Activated CD8-positive, alpha-beta T cell treated with anti-CD3 and anti-CD28 coated beads for 36 hours (primary cell): Measurements from ENCODE around the gene CSNK1A1. TPM values are rescaled to one million over a fixed set of nuclear protein-coding genes. Genes with fewer than 3 reads are reported as not detected.

Experiments used
- ATAC-seq: fragments of 200-7000 bp; cut with Tn5 transposase; one replicate; pipeline ENCODE4 v1.10.0; 2021; ENCODE audit warnings: mild to moderate bottlenecking, moderate library complexity
- CTCF ChIA-PET: fragments of 350-600 bp; sonication (Branson Sonifier 250); formaldehyde crosslinking; loops from one replicate; lab custom pipeline; 2021; ENCODE audit warnings: antibody characterized with exemption; lab: Charles Lee
- POLR2A ChIA-PET: fragments of 350-600 bp; sonication (Branson Sonifier 250); formaldehyde crosslinking; loops from one replicate; lab custom pipeline; 2021; ENCODE audit warnings: antibody characterized with exemption; lab: Charles Lee
- DNase-seq: peaks from one replicate; pipeline ENCODE4 v3.0.0-alpha.2; 2020
- H3K27ac Mint-ChIP-seq: one replicate; pipeline ENCODE4 v1.8.0; 2021; ENCODE audit warnings: mild to moderate bottlenecking, mixed read lengths
- H3K27me3 Mint-ChIP-seq: one replicate; pipeline ENCODE4 v1.8.0; 2021; ENCODE audit warnings: mixed read lengths
- H3K36me3 Mint-ChIP-seq: one replicate; pipeline ENCODE4 v1.8.0; 2021; ENCODE audit warnings: low read depth, mixed read lengths
- H3K4me1 Mint-ChIP-seq: one replicate; pipeline ENCODE4 v1.8.0; 2021; ENCODE audit warnings: low read depth, mixed read lengths
- H3K4me3 Mint-ChIP-seq: one replicate; pipeline ENCODE4 v1.8.0; 2021; ENCODE audit warnings: mild to moderate bottlenecking, moderate library complexity, mixed read lengths
- H3K9me3 Mint-ChIP-seq: one replicate; pipeline ENCODE4 v1.8.0; 2021; ENCODE audit warnings: mixed read lengths
- CTCF ChIP-seq: fragments of 200-600 bp; IDR thresholded peaks from one replicate; pipeline ENCODE4 v1.8.0; 2022; ENCODE audit warnings: antibody characterized with exemption, mild to moderate bottlenecking
- intact Hi-C: fragments of 100-400 bp; cut with micrococcal nuclease; formaldehyde crosslinking; loops from one replicate; pipeline ENCODE4 v1.10.0; 2022
- total RNA-seq, 2 experiments: library from RNA; stranded (reverse); gene quantifications; one replicate each; pipeline ENCODE4 v1.2.3, GENCODE V29; 2021

Gene CSNK1A1
- total RNA-seq, 2 experiments from 2014 or later: 154 to 168 TPM

- no peak for TF ChIP-seq CTCF
- peaks cover 69% of the 10 kb centered on the region for H3K4me1 Mint-ChIP-seq
- ChIA-PET POLR2A (interaction anchor here (0.6 to 1.2 kb wide), 2 partner anchors 12 to 17 kb away, joined by 3 read pairs; no protein-coding TSS in a partner anchor), CTCF (interaction anchor here (1.1 to 1.5 kb wide), 2 partner anchors 20 to 83 kb away, joined by 3 to 4 read pairs; no protein-coding TSS in a partner anchor)
- no peaks in the 10 kb centered on the region for H3K9me3 Mint-ChIP-seq
- no peaks in the 10 kb centered on the region for H3K27me3 Mint-ChIP-seq
- DNase-seq: no peak
- H3K27ac Mint-ChIP-seq: no peak overlapping the region
- H3K4me3 Mint-ChIP-seq: no peak overlapping the region
- H3K36me3 Mint-ChIP-seq: peaks cover 43% of the 10 kb centered on the region
- intact Hi-C loops: no loop called here
- ATAC-seq: no peak
Measured at GRCh38 chr5:149532413-149532812, 18.8 kb downstream of the CSNK1A1 start.

GRCh38 chr5:149529463-149529862 lies 21.8 kb downstream of the CSNK1A1 start:
- H3K27ac Mint-ChIP-seq: peak overlapping the region; percentile 0
- DNase-seq: no peak
- no peak for TF ChIP-seq CTCF
- no peaks in the 10 kb centered on the region for H3K9me3 Mint-ChIP-seq
- ChIA-PET CTCF (interaction anchor here (2.1 kb wide), 1 partner anchor 22 kb away, joined by 6 read pairs; the partner anchor contains the start of gene CSNK1A1), POLR2A (interaction anchor here (1.2 to 1.6 kb wide), 3 partner anchors 20 to 22 kb away, joined by 3 read pairs; partner anchors contain the start of gene CSNK1A1)
- peaks cover 29% of the 10 kb centered on the region for H3K36me3 Mint-ChIP-seq
- ATAC-seq: no peak
- intact Hi-C loops: no loop called here
- peaks cover 79% of the 10 kb centered on the region for H3K4me1 Mint-ChIP-seq
- H3K4me3 Mint-ChIP-seq: no peak overlapping the region
- no peaks in the 10 kb centered on the region for H3K27me3 Mint-ChIP-seq

- Mint-ChIP-seq H3K27ac (peak overlapping the region; percentile 14), H3K27me3 (no peaks in the 10 kb centered on the region), H3K4me1 (peaks cover 81% of the 10 kb centered on the region), H3K9me3 (no peaks in the 10 kb centered on the region), H3K36me3 (peaks cover 32% of the 10 kb centered on the region), H3K4me3 (no peak overlapping the region)
- ChIA-PET POLR2A (interaction anchor here (1.3 to 1.6 kb wide), 2 partner anchors 15 to 21 kb away, joined by 3 to 5 read pairs; no protein-coding TSS in a partner anchor), CTCF (interaction anchor here (0.9 to 1.9 kb wide), 10 partner anchors 10 to 147 kb away, joined by 3 to 7 read pairs (median 4); partner anchors contain the start of gene CSNK1A1)
- no peak for TF ChIP-seq CTCF
- DNase-seq (no peak), ATAC-seq (no peak)
- intact Hi-C loops: no loop called here
Measured at GRCh38 chr5:149528281-149529060, 22.8 kb downstream of the CSNK1A1 start.

GRCh38 chr5:149526845-149527590 lies 24.2 kb downstream of the CSNK1A1 start:
- H3K4me1 Mint-ChIP-seq: peaks cover 79% of the 10 kb centered on the region
- no peak for TF ChIP-seq CTCF
- H3K36me3 Mint-ChIP-seq: peaks cover 34% of the 10 kb centered on the region
- ChIA-PET POLR2A (interaction anchor here (0.7 to 2.0 kb wide), 5 partner anchors 8 to 23 kb away, joined by 3 to 7 read pairs (median 4); partner anchors contain the start of gene CSNK1A1), CTCF (interaction anchor here (1.0 to 2.4 kb wide), 10 partner anchors 8 to 88 kb away, joined by 3 to 9 read pairs (median 4); partner anchors contain the start of gene CSNK1A1)
- H3K27ac Mint-ChIP-seq: no peak overlapping the region
- no peaks in the 10 kb centered on the region for H3K27me3 Mint-ChIP-seq
- DNase-seq (no peak), ATAC-seq (no peak)
- H3K9me3 Mint-ChIP-seq: no peaks in the 10 kb centered on the region
- no peak overlapping the region for H3K4me3 Mint-ChIP-seq
- intact Hi-C loops: no loop called here
